A673 (cell line): ENCODE measurements around the gene IL10.

Experiments
- EZH2 ChIP-seq: fragments of 200-600 bp; sonication (generic); IDR thresholded peaks from 2 replicates; pipeline ENCODE4 v1.6.1; 2017; ENCODE audit warnings: borderline replicate concordance, low read depth, mild to moderate bottlenecking, mixed read lengths, antibody characterized with exemption, low read length; ENCODE audit not compliant: poor library complexity, severe bottlenecking
- TF ChIP-seq, protein P1 (sequence below): fragments of 300-800, 200-600 bp; sonication (generic); conservative IDR thresholded peaks from 2 replicates; pipeline ENCODE4 v1.5.1; 2017; ENCODE audit warnings: low read depth, mild to moderate bottlenecking, antibody characterized with exemption, low read length, moderate library complexity, mixed read lengths

DNA sequence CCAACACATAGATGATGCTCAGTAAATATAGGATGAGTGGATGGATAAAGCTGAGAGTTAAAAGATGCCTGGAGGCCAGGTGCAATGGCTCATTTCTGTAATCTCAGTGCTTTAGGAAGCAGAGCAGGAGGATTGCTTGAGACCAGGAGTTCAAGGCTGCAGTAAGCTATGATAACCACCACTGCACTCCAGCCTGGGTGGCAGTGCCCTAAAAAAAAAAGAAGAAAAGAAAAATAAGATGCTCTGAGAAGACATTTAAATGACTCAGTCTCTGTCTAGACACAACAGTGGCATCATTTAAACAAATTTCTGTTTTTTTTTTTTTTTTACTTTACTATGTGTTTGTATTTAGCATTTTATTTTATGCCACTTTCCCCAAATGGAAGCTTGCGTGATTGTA is 27.0 kb downstream of the IL10 start:
- TF ChIP-seq, protein P1, sequence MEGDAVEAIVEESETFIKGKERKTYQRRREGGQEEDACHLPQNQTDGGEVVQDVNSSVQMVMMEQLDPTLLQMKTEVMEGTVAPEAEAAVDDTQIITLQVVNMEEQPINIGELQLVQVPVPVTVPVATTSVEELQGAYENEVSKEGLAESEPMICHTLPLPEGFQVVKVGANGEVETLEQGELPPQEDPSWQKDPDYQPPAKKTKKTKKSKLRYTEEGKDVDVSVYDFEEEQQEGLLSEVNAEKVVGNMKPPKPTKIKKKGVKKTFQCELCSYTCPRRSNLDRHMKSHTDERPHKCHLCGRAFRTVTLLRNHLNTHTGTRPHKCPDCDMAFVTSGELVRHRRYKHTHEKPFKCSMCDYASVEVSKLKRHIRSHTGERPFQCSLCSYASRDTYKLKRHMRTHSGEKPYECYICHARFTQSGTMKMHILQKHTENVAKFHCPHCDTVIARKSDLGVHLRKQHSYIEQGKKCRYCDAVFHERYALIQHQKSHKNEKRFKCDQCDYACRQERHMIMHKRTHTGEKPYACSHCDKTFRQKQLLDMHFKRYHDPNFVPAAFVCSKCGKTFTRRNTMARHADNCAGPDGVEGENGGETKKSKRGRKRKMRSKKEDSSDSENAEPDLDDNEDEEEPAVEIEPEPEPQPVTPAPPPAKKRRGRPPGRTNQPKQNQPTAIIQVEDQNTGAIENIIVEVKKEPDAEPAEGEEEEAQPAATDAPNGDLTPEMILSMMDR = no peak
- TF ChIP-seq EZH2 = no peak
